ENCODE results near the gene PPP3CA.

DNA sequence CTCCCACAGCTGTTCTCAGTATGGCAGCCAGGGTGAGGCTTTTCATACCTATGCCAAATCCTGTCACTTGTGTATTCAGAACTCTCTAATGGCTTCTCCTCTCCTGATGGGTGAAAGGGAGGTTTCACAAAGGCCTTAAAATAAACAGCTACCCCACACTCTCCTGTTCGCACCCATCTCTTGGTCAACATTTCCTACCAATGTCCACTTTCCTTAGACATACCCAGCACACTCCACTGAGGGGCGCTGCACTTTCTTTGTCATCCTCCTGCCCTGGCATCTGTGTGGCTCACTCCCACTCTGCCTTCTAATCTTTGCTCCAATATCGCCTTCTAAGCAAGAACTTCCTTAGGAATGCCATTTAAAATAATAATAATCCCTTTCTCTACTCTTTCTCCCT, 313.3 kb downstream of the PPP3CA start:
- TF ChIP-seq SP1 (IDR thresholded peaks at IDR 0.05; ENCODE audit: low read depth, low read length) (no peak), TAF1 (IDR thresholded peaks at IDR 0.05; ENCODE audit: low read depth, low read length) (no peak), RBBP5 (IDR thresholded peaks at IDR 0.05; ENCODE audit: borderline replicate concordance, low read depth, low read length) (no peak), YY1 (IDR thresholded peaks at IDR 0.05; ENCODE audit: low read depth, low read length) (0 out of 2 replicates have a peak, but pooled peaks have one; percentile 15), SP2 (IDR thresholded peaks at IDR 0.05; ENCODE audit: low read length) (no peak)

Data from H1 (cell line).